ENCODE data around the gene SH3GL1.
"Not testable (repeated sequence)": the region's sequence is repeated elsewhere in the genome, so short reads cannot be mapped to it uniquely, and the experiment has no call there.

SH3GL1 gene

GRCh38 chr19:4345342-4346019 lies 54.9 kb downstream of the SH3GL1 start:
- in situ Hi-C loops (cut with MboI; ENCODE audit: low sequenced_read_pairs), result no loop called here

GRCh38 chr19:4343370-4344307 lies 56.7 kb downstream of the SH3GL1 start, which contains the start of gene MPND:
MPND (plus strand) TSS chr19:4343562; CDS start chr19:4343594, 32 bp downstream.
- in situ Hi-C loops (cut with MboI; ENCODE audit: low sequenced_read_pairs), result no loop called here

GRCh38 chr19:4342615-4343369 lies 57.6 kb downstream of the SH3GL1 start:
- in situ Hi-C loops (cut with MboI; ENCODE audit: low sequenced_read_pairs), result no loop called here

GRCh38 chr19:4342314-4342614 lies 58.1 kb downstream of the SH3GL1 start:
- in situ Hi-C loops (cut with MboI; ENCODE audit: low sequenced_read_pairs), result no loop called here

GRCh38 chr19:4338441-4339355 lies 61.6 kb downstream of the SH3GL1 start, which contains the start of gene STAP2:
STAP2 (minus strand) TSS chr19:4338827; CDS start chr19:4338753, 74 bp downstream.
- in situ Hi-C loops (cut with MboI; ENCODE audit: low sequenced_read_pairs), result no loop called here

- in situ Hi-C loops (cut with MboI; ENCODE audit: low sequenced_read_pairs), result no loop called here
Measured at GRCh38 chr19:4337906-4338440, 62.4 kb downstream of the SH3GL1 start.

GRCh38 chr19:4334929-4335570 lies 65.3 kb downstream of the SH3GL1 start:
- in situ Hi-C loops (cut with MboI; ENCODE audit: low sequenced_read_pairs), result no loop called here

GRCh38 chr19:4329858-4330257 lies 70.5 kb downstream of the SH3GL1 start:
- in situ Hi-C loops (cut with MboI; ENCODE audit: low sequenced_read_pairs), result no loop called here

- in situ Hi-C loops (cut with MboI; ENCODE audit: low sequenced_read_pairs), result not testable (repeated sequence)
Measured at GRCh38 chr19:4328991-4329681, 71.2 kb downstream of the SH3GL1 start.

GRCh38 chr19:4328243-4328990 lies 71.9 kb downstream of the SH3GL1 start:
- in situ Hi-C loops (cut with MboI; ENCODE audit: low sequenced_read_pairs), result no loop called here

GRCh38 chr19:4327877-4328242 lies 72.5 kb downstream of the SH3GL1 start:
- in situ Hi-C loops (cut with MboI; ENCODE audit: low sequenced_read_pairs), result no loop called here

- in situ Hi-C loops (cut with MboI; ENCODE audit: low sequenced_read_pairs), result no loop called here
Measured at GRCh38 chr19:4327252-4327876, 73.0 kb downstream of the SH3GL1 start.

GRCh38 chr19:4326837-4327251 lies 73.5 kb downstream of the SH3GL1 start:
- in situ Hi-C loops (cut with MboI; ENCODE audit: low sequenced_read_pairs), result no loop called here

GRCh38 chr19:4326215-4326836 lies 74.0 kb downstream of the SH3GL1 start:
- in situ Hi-C loops (cut with MboI; ENCODE audit: low sequenced_read_pairs), result no loop called here

- in situ Hi-C loops (cut with MboI; ENCODE audit: low sequenced_read_pairs), result no loop called here
Measured at GRCh38 chr19:4324228-4324627, 76.1 kb downstream of the SH3GL1 start.

GRCh38 chr19:4323692-4324091 lies 76.7 kb downstream of the SH3GL1 start:
- in situ Hi-C loops (cut with MboI; ENCODE audit: low sequenced_read_pairs), result no loop called here

GRCh38 chr19:4322942-4323665 lies 77.2 kb downstream of the SH3GL1 start:
- in situ Hi-C loops (cut with MboI; ENCODE audit: low sequenced_read_pairs), result no loop called here

All from hTERT RPE-1 (cell line).